ENCODE results near the gene MAGED1. TPM values are rescaled to one million over a fixed set of nuclear protein-coding genes. Genes with fewer than 3 reads are reported as not detected.
"Not testable (repeated sequence)": the region's sequence is repeated elsewhere in the genome, so short reads cannot be mapped to it uniquely, and the experiment has no call there.

MAGED1 gene
- total and polyA plus RNA-seq, 9 donors: 27.1 to 310 (median 111) TPM

GRCh38 chrX:51896626-51897025 lies 3.2 kb downstream of the MAGED1 start:
- TF ChIP-seq EP300 (IDR thresholded peaks at IDR 0.05) (no peak), CTCF (IDR thresholded peaks at IDR 0.05) (no peak), POLR2A (IDR thresholded peaks at IDR 0.05) (no peak)

GRCh38 chrX:51899741-51900140 lies 6.3 kb downstream of the MAGED1 start:
- TF ChIP-seq CTCF (IDR thresholded peaks at IDR 0.05) (no peak), EP300 (IDR thresholded peaks at IDR 0.05) (no peak), POLR2A (IDR thresholded peaks at IDR 0.05) (no peak)
- Histone ChIP-seq H3K27me3 (no peaks in the 10 kb centered on the region), H3K27ac (no peak overlapping the region), H3K36me3 (no peaks in the 10 kb centered on the region), H3K4me1 (ENCODE audit: insufficient read depth) (no peaks in the 10 kb centered on the region), H3K4me3 (no peak overlapping the region), H3K9me3 (no peaks in the 10 kb centered on the region)
- DNase-seq: no peak
- intact Hi-C loops (cut with DNase I): no loop called here
- whole genome bisulfite sequencing, 3 donors: 38 to 45% (median 45%) methylated on average over 2 of the region's 2 CpGs

More at GRCh38 chrX:51896626-51897025, 3.2 kb downstream of the MAGED1 start:
- Histone ChIP-seq H3K36me3 (no peaks in the 10 kb centered on the region), H3K9me3 (no peaks in the 10 kb centered on the region), H3K4me3 (no peak overlapping the region), H3K27ac (no peak overlapping the region), H3K27me3 (no peaks in the 10 kb centered on the region), H3K4me1 (ENCODE audit: insufficient read depth) (peaks cover 2% of the 10 kb centered on the region)
- DNase-seq: peak in 1 of 5 donors; percentile 25
- intact Hi-C loops (cut with DNase I): no loop called here
- WGBS, 3 donors: 79 to 86% (median 80%) methylated on average over 12 of the region's 12 CpGs

GRCh38 chrX:51902510-51903050 lies 9.2 kb downstream of the MAGED1 start:
- Histone ChIP-seq H3K36me3 (no peaks in the 10 kb centered on the region), H3K9me3 (no peaks in the 10 kb centered on the region), H3K27ac (no peak overlapping the region), H3K27me3 (no peaks in the 10 kb centered on the region), H3K4me3 (no peak overlapping the region), H3K4me1 (ENCODE audit: insufficient read depth) (no peaks in the 10 kb centered on the region)
- TF ChIP-seq CTCF (IDR thresholded peaks at IDR 0.05): no peak
- no peak for TF ChIP-seq POLR2A (IDR thresholded peaks at IDR 0.05)
- no peak for TF ChIP-seq EP300 (IDR thresholded peaks at IDR 0.05)
- DNase-seq: no peak
- intact Hi-C loops (cut with DNase I): no loop called here
- 69 to 73% (median 70%) methylated on average over 5 of the region's 5 CpGs for WGBS, 3 donors

GRCh38 chrX:51905152-51905551 lies 11.7 kb downstream of the MAGED1 start:
- H3K36me3 ChIP-seq; H3K27me3 ChIP-seq; DNase-seq; H3K4me1 ChIP-seq (ENCODE audit: insufficient read depth); H3K9me3 ChIP-seq; H3K4me3 ChIP-seq; intact Hi-C loops (cut with DNase I); H3K27ac ChIP-seq: not testable (repeated sequence)
- WGBS, 3 donors: 66 to 74% (median 73%) methylated on average over 3 of the region's 3 CpGs

GRCh38 chrX:51905711-51906110 lies 12.3 kb downstream of the MAGED1 start:
- H3K4me1 ChIP-seq (ENCODE audit: insufficient read depth): no peaks in the 10 kb centered on the region
- no peak for DNase-seq
- no peaks in the 10 kb centered on the region for H3K9me3 ChIP-seq
- H3K27ac ChIP-seq: no peak overlapping the region
- 68 to 72% (median 68%) methylated on average over 3 of the region's 3 CpGs for WGBS, 3 donors
- intact Hi-C loops (cut with DNase I): no loop called here
- no peaks in the 10 kb centered on the region for H3K36me3 ChIP-seq
- no peaks in the 10 kb centered on the region for H3K27me3 ChIP-seq
- no peak overlapping the region for H3K4me3 ChIP-seq
- TF ChIP-seq POLR2A (IDR thresholded peaks at IDR 0.05) (no peak), CTCF (IDR thresholded peaks at IDR 0.05) (no peak), EP300 (IDR thresholded peaks at IDR 0.05) (no peak)

All from ovary (tissue), 9 donors.